ENCODE measurements around the gene EDEM3.

- TF ChIP-seq CTCF (IDR thresholded peaks at IDR 0.05), result no peak
- TF ChIP-seq POLR2A (IDR thresholded peaks at IDR 0.05), result no peak
Observed at GRCh38 chr1:184677344-184677743, 77.3 kb downstream of the EDEM3 start.

All from gastroesophageal sphincter (tissue), 3 donors.